ENCODE results near the gene ZNF385B.

ZNF385B gene

GRCh38 chr2:179513181-179513580 lies 348.2 kb downstream of the ZNF385B start:
- Histone ChIP-seq H3K27me3 (replicated peaks; ENCODE audit: control insufficient read depth, insufficient read depth, low read length, poor library complexity, severe bottlenecking) (no peaks in the 10 kb centered on the region), H3K9me3 (ENCODE audit: control insufficient read depth, low read length) (no peaks in the 10 kb centered on the region), H3K27ac (ENCODE audit: insufficient read depth, low read length, poor library complexity, severe bottlenecking) (no peak overlapping the region), H3K36me3 (ENCODE audit: control insufficient read depth, insufficient read depth, low read length) (no peaks in the 10 kb centered on the region), H3K4me1 (ENCODE audit: control insufficient read depth, insufficient read depth, low read length, poor library complexity, severe bottlenecking) (no peaks in the 10 kb centered on the region), H3K4me3 (ENCODE audit: insufficient read depth, low read depth, low read length, poor library complexity, severe bottlenecking) (no peak overlapping the region)
- no peak for DNase-seq

GRCh38 chr2:179512281-179513035 lies 349.0 kb downstream of the ZNF385B start:
- Histone ChIP-seq H3K4me3 (ENCODE audit: insufficient read depth, low read depth, low read length, poor library complexity, severe bottlenecking) (no peak overlapping the region), H3K27ac (ENCODE audit: insufficient read depth, low read length, poor library complexity, severe bottlenecking) (no peak overlapping the region), H3K27me3 (replicated peaks; ENCODE audit: control insufficient read depth, insufficient read depth, low read length, poor library complexity, severe bottlenecking) (no peaks in the 10 kb centered on the region), H3K9me3 (ENCODE audit: control insufficient read depth, low read length) (no peaks in the 10 kb centered on the region), H3K4me1 (ENCODE audit: control insufficient read depth, insufficient read depth, low read length, poor library complexity, severe bottlenecking) (no peaks in the 10 kb centered on the region), H3K36me3 (ENCODE audit: control insufficient read depth, insufficient read depth, low read length) (no peaks in the 10 kb centered on the region)
- DNase-seq = no peak

- Histone ChIP-seq H3K4me1 (ENCODE audit: control insufficient read depth, insufficient read depth, low read length, poor library complexity, severe bottlenecking) (no peaks in the 10 kb centered on the region), H3K27me3 (replicated peaks; ENCODE audit: control insufficient read depth, insufficient read depth, low read length, poor library complexity, severe bottlenecking) (no peaks in the 10 kb centered on the region), H3K27ac (ENCODE audit: insufficient read depth, low read length, poor library complexity, severe bottlenecking) (no peak overlapping the region), H3K4me3 (ENCODE audit: insufficient read depth, low read depth, low read length, poor library complexity, severe bottlenecking) (no peak overlapping the region), H3K9me3 (ENCODE audit: control insufficient read depth, low read length) (no peaks in the 10 kb centered on the region), H3K36me3 (ENCODE audit: control insufficient read depth, insufficient read depth, low read length) (no peaks in the 10 kb centered on the region)
- no peak for DNase-seq
These were observed 350.2 kb downstream of the ZNF385B start for GRCh38 chr2:179511105-179511789.

GRCh38 chr2:179495315-179495714 lies 366.1 kb downstream of the ZNF385B start:
- Histone ChIP-seq H3K27ac (ENCODE audit: insufficient read depth, low read length, poor library complexity, severe bottlenecking) (no peak overlapping the region), H3K9me3 (ENCODE audit: control insufficient read depth, low read length) (no peaks in the 10 kb centered on the region), H3K4me1 (ENCODE audit: control insufficient read depth, insufficient read depth, low read length, poor library complexity, severe bottlenecking) (no peaks in the 10 kb centered on the region), H3K36me3 (ENCODE audit: control insufficient read depth, insufficient read depth, low read length) (no peaks in the 10 kb centered on the region), H3K27me3 (replicated peaks; ENCODE audit: control insufficient read depth, insufficient read depth, low read length, poor library complexity, severe bottlenecking) (no peaks in the 10 kb centered on the region), H3K4me3 (ENCODE audit: insufficient read depth, low read depth, low read length, poor library complexity, severe bottlenecking) (no peak overlapping the region)
- no peak for DNase-seq

GRCh38 chr2:179488563-179488962 lies 372.8 kb downstream of the ZNF385B start:
- no peaks in the 10 kb centered on the region for H3K4me1 ChIP-seq (ENCODE audit: control insufficient read depth, insufficient read depth, low read length, poor library complexity, severe bottlenecking)
- no peaks in the 10 kb centered on the region for H3K9me3 ChIP-seq (ENCODE audit: control insufficient read depth, low read length)

GRCh38 chr2:179487010-179487731 lies 374.2 kb downstream of the ZNF385B start:
- Histone ChIP-seq H3K9me3 (ENCODE audit: control insufficient read depth, low read length) (no peaks in the 10 kb centered on the region), H3K4me1 (ENCODE audit: control insufficient read depth, insufficient read depth, low read length, poor library complexity, severe bottlenecking) (no peaks in the 10 kb centered on the region), H3K36me3 (ENCODE audit: control insufficient read depth, insufficient read depth, low read length) (no peaks in the 10 kb centered on the region), H3K27me3 (replicated peaks; ENCODE audit: control insufficient read depth, insufficient read depth, low read length, poor library complexity, severe bottlenecking) (no peaks in the 10 kb centered on the region), H3K4me3 (ENCODE audit: insufficient read depth, low read depth, low read length, poor library complexity, severe bottlenecking) (no peak overlapping the region), H3K27ac (ENCODE audit: insufficient read depth, low read length, poor library complexity, severe bottlenecking) (no peak overlapping the region)
- DNase-seq = no peak

More at GRCh38 chr2:179488563-179488962, 372.8 kb downstream of the ZNF385B start:
- no peaks in the 10 kb centered on the region for H3K36me3 ChIP-seq (ENCODE audit: control insufficient read depth, insufficient read depth, low read length)
- no peak overlapping the region for H3K4me3 ChIP-seq (ENCODE audit: insufficient read depth, low read depth, low read length, poor library complexity, severe bottlenecking)
- DNase-seq = no peak
- no peak overlapping the region for H3K27ac ChIP-seq (ENCODE audit: insufficient read depth, low read length, poor library complexity, severe bottlenecking)
- H3K27me3 ChIP-seq (replicated peaks; ENCODE audit: control insufficient read depth, insufficient read depth, low read length, poor library complexity, severe bottlenecking) = no peaks in the 10 kb centered on the region

- Histone ChIP-seq H3K4me1 (ENCODE audit: control insufficient read depth, insufficient read depth, low read length, poor library complexity, severe bottlenecking) (no peaks in the 10 kb centered on the region), H3K27ac (ENCODE audit: insufficient read depth, low read length, poor library complexity, severe bottlenecking) (no peak overlapping the region), H3K36me3 (ENCODE audit: control insufficient read depth, insufficient read depth, low read length) (no peaks in the 10 kb centered on the region), H3K9me3 (ENCODE audit: control insufficient read depth, low read length) (no peaks in the 10 kb centered on the region), H3K27me3 (replicated peaks; ENCODE audit: control insufficient read depth, insufficient read depth, low read length, poor library complexity, severe bottlenecking) (no peaks in the 10 kb centered on the region), H3K4me3 (ENCODE audit: insufficient read depth, low read depth, low read length, poor library complexity, severe bottlenecking) (no peak overlapping the region)
- no peak for DNase-seq
These were observed 378.3 kb downstream of the ZNF385B start for GRCh38 chr2:179483131-179483530.

GRCh38 chr2:179479947-179480346 lies 381.5 kb downstream of the ZNF385B start:
- Histone ChIP-seq H3K27ac (ENCODE audit: insufficient read depth, low read length, poor library complexity, severe bottlenecking) (no peak overlapping the region), H3K27me3 (replicated peaks; ENCODE audit: control insufficient read depth, insufficient read depth, low read length, poor library complexity, severe bottlenecking) (no peaks in the 10 kb centered on the region), H3K4me3 (ENCODE audit: insufficient read depth, low read depth, low read length, poor library complexity, severe bottlenecking) (no peak overlapping the region), H3K36me3 (ENCODE audit: control insufficient read depth, insufficient read depth, low read length) (no peaks in the 10 kb centered on the region), H3K4me1 (ENCODE audit: control insufficient read depth, insufficient read depth, low read length, poor library complexity, severe bottlenecking) (no peaks in the 10 kb centered on the region), H3K9me3 (ENCODE audit: control insufficient read depth, low read length) (no peaks in the 10 kb centered on the region)
- DNase-seq = no peak

- Histone ChIP-seq H3K27me3 (replicated peaks; ENCODE audit: control insufficient read depth, insufficient read depth, low read length, poor library complexity, severe bottlenecking) (no peaks in the 10 kb centered on the region), H3K27ac (ENCODE audit: insufficient read depth, low read length, poor library complexity, severe bottlenecking) (no peak overlapping the region), H3K4me1 (ENCODE audit: control insufficient read depth, insufficient read depth, low read length, poor library complexity, severe bottlenecking) (no peaks in the 10 kb centered on the region), H3K4me3 (ENCODE audit: insufficient read depth, low read depth, low read length, poor library complexity, severe bottlenecking) (no peak overlapping the region), H3K36me3 (ENCODE audit: control insufficient read depth, insufficient read depth, low read length) (no peaks in the 10 kb centered on the region), H3K9me3 (ENCODE audit: control insufficient read depth, low read length) (no peaks in the 10 kb centered on the region)
- DNase-seq = no peak
These were observed 382.6 kb downstream of the ZNF385B start for GRCh38 chr2:179478771-179479170.

GRCh38 chr2:179470992-179471391 lies 390.4 kb downstream of the ZNF385B start:
- Histone ChIP-seq H3K4me1 (ENCODE audit: control insufficient read depth, insufficient read depth, low read length, poor library complexity, severe bottlenecking) (no peaks in the 10 kb centered on the region), H3K36me3 (ENCODE audit: control insufficient read depth, insufficient read depth, low read length) (no peaks in the 10 kb centered on the region), H3K4me3 (ENCODE audit: insufficient read depth, low read depth, low read length, poor library complexity, severe bottlenecking) (no peak overlapping the region), H3K27me3 (replicated peaks; ENCODE audit: control insufficient read depth, insufficient read depth, low read length, poor library complexity, severe bottlenecking) (no peaks in the 10 kb centered on the region), H3K27ac (ENCODE audit: insufficient read depth, low read length, poor library complexity, severe bottlenecking) (no peak overlapping the region), H3K9me3 (ENCODE audit: control insufficient read depth, low read length) (no peaks in the 10 kb centered on the region)
- no peak for DNase-seq

All from effector memory CD4-positive, alpha-beta T cell (primary cell).